HL-60 (cell line): Measurements from ENCODE around the gene SLC7A9.

Source experiments
- DNase-seq, 2 experiments: peaks; one replicate each; pipeline ENCODE4 v3.0.0-alpha.2; 2010 to 2020; ENCODE audit warnings: low read depth in 1 of 2, low spot score in 1 of 2
- H3K27ac ChIP-seq: fragments of 250-450 bp; sonication (Bioruptor Pico); replicated peaks from 2 replicates; pipeline ENCODE4 v1.5.1; 2020; ENCODE audit warnings: mild to moderate bottlenecking, moderate library complexity
- H3K27me3 ChIP-seq: fragments of 250-450 bp; sonication (Bioruptor Pico); 2 replicates; pipeline ENCODE4 v1.5.1; 2021; ENCODE audit warnings: mild to moderate bottlenecking, moderate library complexity; ENCODE audit not compliant: insufficient read depth, poor library complexity, severe bottlenecking
- H3K4me3 ChIP-seq: replicated peaks from 2 replicates; pipeline ENCODE4 v1.5.1; 2011; ENCODE audit warnings: mild to moderate bottlenecking, control low read depth, low read length; ENCODE audit not compliant: insufficient read depth
- CTCF ChIP-seq: IDR thresholded peaks from one replicate; pipeline ENCODE4 v1.5.1; 2011; ENCODE audit warnings: low read length, control low read depth, inconsistent platforms; ENCODE audit not compliant: insufficient read depth
- GABPA ChIP-seq: IDR thresholded peaks from 2 replicates; pipeline ENCODE4 v1.6.1; 2012; ENCODE audit warnings: low read depth
- POLR2AphosphoS5 ChIP-seq: IDR thresholded peaks from 2 replicates; pipeline ENCODE4 v1.6.1; 2012; ENCODE audit warnings: low read depth
- REST ChIP-seq: IDR thresholded peaks from 2 replicates; pipeline ENCODE4 v1.6.1; 2012; ENCODE audit warnings: low read depth; ENCODE audit not compliant: insufficient replicate concordance
- SPI1 ChIP-seq: IDR thresholded peaks from 2 replicates; pipeline ENCODE4 v1.6.1; 2012; ENCODE audit warnings: low read depth, mild to moderate bottlenecking, borderline replicate concordance

Gene SLC7A9

GRCh38 chr19:32811151-32811550 lies 58.4 kb downstream of the SLC7A9 start:
- H3K27me3 ChIP-seq = peaks cover 7% of the 10 kb centered on the region
- no peak for DNase-seq
- H3K4me3 ChIP-seq = no peak overlapping the region
- H3K27ac ChIP-seq = no peak overlapping the region
- no peak for TF ChIP-seq POLR2AphosphoS5
- no peak for TF ChIP-seq SPI1
- TF ChIP-seq GABPA = no peak
- no peak for TF ChIP-seq CTCF
- TF ChIP-seq REST = no peak

- peaks cover 7% of the 10 kb centered on the region for H3K27me3 ChIP-seq
- no peak overlapping the region for H3K27ac ChIP-seq
- no peak for TF ChIP-seq CTCF
- TF ChIP-seq POLR2AphosphoS5 = no peak
- TF ChIP-seq SPI1 = no peak
- TF ChIP-seq GABPA = no peak
- no peak for TF ChIP-seq REST
- no peak for DNase-seq
- no peak overlapping the region for H3K4me3 ChIP-seq
Measured at GRCh38 chr19:32810452-32810851, 59.1 kb downstream of the SLC7A9 start.

- Histone ChIP-seq H3K27ac (no peak overlapping the region), H3K27me3 (peaks cover 7% of the 10 kb centered on the region), H3K4me3 (no peak overlapping the region)
- no peak for DNase-seq
- no peak for TF ChIP-seq REST
- no peak for TF ChIP-seq CTCF
- TF ChIP-seq POLR2AphosphoS5 = no peak
- no peak for TF ChIP-seq GABPA
- no peak for TF ChIP-seq SPI1
Measured at GRCh38 chr19:32809754-32810153, 59.8 kb downstream of the SLC7A9 start.
